Spleen (tissue), 11 donors: ENCODE results near the gene CHRNA7. TPM values are rescaled to one million over a fixed set of nuclear protein-coding genes. Genes with fewer than 3 reads are reported as not detected.

Source experiments
- DNase-seq: peaks from one replicate; pipeline ENCODE4 v3.0.0-alpha.2; 2020
- H3K27ac ChIP-seq, 8 donors: fragments of 200-600 bp; sonication (generic) in 7 of 8; 1 replicate in 4 of 8; 2 replicates in 4 of 8; pipeline versions ENCODE4 v1.5.0 to v1.8.0; 2016 to 2021; ENCODE audit warnings: inconsistent platforms in 4 of 8, mild to moderate bottlenecking in 4 of 8, moderate library complexity in 1 of 8
- H3K27me3 ChIP-seq, 7 donors: fragments of 200-600 bp; sonication (generic) in 6 of 7; replicated peaks in 1 of 7; 1 replicate in 4 of 7; 2 replicates in 3 of 7; pipeline versions ENCODE4 v1.5.0 to v1.8.0; 2016 to 2021; ENCODE audit warnings: inconsistent platforms in 3 of 7, mild to moderate bottlenecking in 1 of 7
- H3K36me3 ChIP-seq, 6 donors: fragments of 200-600 bp; sonication (generic) in 5 of 6; 1 replicate in 4 of 6; 2 replicates in 2 of 6; pipeline versions ENCODE4 v1.5.0 to v1.8.0; 2016 to 2021; ENCODE audit warnings: inconsistent platforms in 2 of 6
- H3K4me1 ChIP-seq, 6 donors: fragments of 200-600 bp; sonication (generic) in 5 of 6; 1 replicate in 3 of 6; 2 replicates in 3 of 6; pipeline versions ENCODE4 v1.5.0 to v1.8.0; 2016 to 2021; ENCODE audit warnings: inconsistent platforms in 3 of 6
- H3K4me3 ChIP-seq, 8 donors: fragments of 200-600 bp; sonication (generic) in 7 of 8; 1 replicate in 4 of 8; 2 replicates in 4 of 8; pipeline versions ENCODE4 v1.5.0 to v1.8.0; 2016 to 2021; ENCODE audit warnings: inconsistent platforms in 4 of 8, mild to moderate bottlenecking in 4 of 8, moderate library complexity in 2 of 8
- H3K9me3 ChIP-seq, 8 donors: fragments of 200-600 bp; sonication (generic) in 7 of 8; 1 replicate in 4 of 8; 2 replicates in 4 of 8; pipeline versions ENCODE4 v1.5.0 to v1.8.0; 2016 to 2021; ENCODE audit warnings: inconsistent platforms in 4 of 8
- CTCF ChIP-seq, 11 experiments: fragments of 200-600 bp in 7 of 11; fragments of 450-650 bp in 4 of 11; sonication (generic) in 4 of 11; IDR thresholded peaks in 8 of 11; conservative IDR thresholded peaks in 3 of 11; 1 replicate in 7 of 11; 2 replicates in 4 of 11; pipeline versions ENCODE4 v1.4.0 to v1.8.0; 2016 to 2021; ENCODE audit warnings: antibody characterized with exemption in 11 of 11, inconsistent platforms in 4 of 11, mild to moderate bottlenecking in 1 of 11
- POLR2A ChIP-seq, 3 donors: fragments of 450-650 bp; IDR thresholded peaks; one replicate each; pipeline ENCODE4 v1.5.1; 2017; ENCODE audit warnings: antibody characterized with exemption in 3 of 3, mild to moderate bottlenecking in 1 of 3
- POLR2AphosphoS5 ChIP-seq, 3 donors: sonication (generic); formaldehyde crosslinking; IDR thresholded peaks; one replicate each; pipeline ENCODE4 v1.5.1; 2017; ENCODE audit warnings: antibody characterized with exemption in 3 of 3
- WGBS, 5 donors: extraction: QIAGEN DNeasy Blood & Tissue Kit in 3 of 5; methylation state at CpG; one replicate each; pipeline versions ENCODE4 v1.1.5 to v1.1.7; 2013 to 2018; 5-methylcytosine and 5-hydroxymethylcytosine counted together
- intact Hi-C: fragments of 100-400 bp; cut with DNase I; formaldehyde crosslinking; loops from one replicate; pipeline ENCODE4 v1.15.0; 2023; ENCODE audit warnings: low total_unique reads
- polyA plus RNA-seq, 3 donors: library from polyadenylated mRNA; stranded (reverse); fragments of 200-250 nt; gene quantifications; one replicate each; pipeline ENCODE4 v1.2.1, GENCODE V29; 2013
- total RNA-seq, 7 donors: library from RNA; depleted of rRNA in 3 of 7; stranded (reverse); fragments of >200 nt in 3 of 7; fragmentation: NEBNext Ultra II Directional in 4 of 7; extraction: Animal tissue kit (Norgen Biotek cat#: 25700) in 4 of 7; gene quantifications; one replicate each; pipeline versions ENCODE4 v1.1.0 to v1.2.1, GENCODE V29; 2016 to 2021
- donor health status: healthy with polysubstance abuse.
- donor health status: DM: no; HTN: no; CAD: no; lungs with moderate emphysema.
- donor health status: DM: no; HTN: no; CAD: no.
- donor health status: Bipolar disorder and iron deficiency.
- donor health status: healthy.
- donor health status: DM: no; HTN: no; CAD: no.
- donor health status: DM: yes; HTN: yes; CAD: no.

CHRNA7 gene
- total and polyA plus RNA-seq, 10 donors, result 0.63 to 11.0 (median 5.3) TPM

GRCh38 chr15:31997711-31998110 lies 32.6 kb upstream of the CHRNA7 start:
- no peaks in the 10 kb centered on the region for H3K36me3 ChIP-seq
- H3K4me3 ChIP-seq, result no peak overlapping the region
- H3K9me3 ChIP-seq, result no peaks in the 10 kb centered on the region
- intact Hi-C loops, result no loop called here
- no peaks in the 10 kb centered on the region for H3K4me1 ChIP-seq
- H3K27me3 ChIP-seq, result peaks cover 0 to 15% (median 0%) of the 10 kb centered on the region in 7 donors
- no peak for DNase-seq
- TF ChIP-seq CTCF (IDR thresholded peaks at IDR 0.05 in 8 of 11, conservative IDR thresholded peaks at IDR 0.05 in 3 of 11), result no peak
- TF ChIP-seq POLR2A (IDR thresholded peaks at IDR 0.05), result no peak
- TF ChIP-seq POLR2AphosphoS5 (IDR thresholded peaks at IDR 0.05), result no peak
- no peak overlapping the region for H3K27ac ChIP-seq

GRCh38 chr15:32003558-32003957 lies 26.8 kb upstream of the CHRNA7 start:
- no peak for DNase-seq
- no peaks in the 10 kb centered on the region for H3K4me1 ChIP-seq
- WGBS, 5 donors, result 82 to 96% (median 93%) methylated on average over 2 of the region's 2 CpGs
- no peaks in the 10 kb centered on the region for H3K27me3 ChIP-seq
- H3K36me3 ChIP-seq, result no peaks in the 10 kb centered on the region
- no peak overlapping the region for H3K27ac ChIP-seq
- intact Hi-C loops, result no loop called here
- H3K4me3 ChIP-seq, result no peak overlapping the region
- no peak for TF ChIP-seq POLR2AphosphoS5 (IDR thresholded peaks at IDR 0.05)
- no peaks in the 10 kb centered on the region for H3K9me3 ChIP-seq

- DNase-seq, result no peak
- TF ChIP-seq POLR2A (IDR thresholded peaks at IDR 0.05) (no peak), CTCF (IDR thresholded peaks at IDR 0.05 in 8 of 11, conservative IDR thresholded peaks at IDR 0.05 in 3 of 11) (no peak), POLR2AphosphoS5 (IDR thresholded peaks at IDR 0.05) (no peak)
- Histone ChIP-seq H3K36me3 (no peaks in the 10 kb centered on the region), H3K9me3 (no peaks in the 10 kb centered on the region), H3K27ac (no peak overlapping the region), H3K4me1 (no peaks in the 10 kb centered on the region), H3K27me3 (no peaks in the 10 kb centered on the region), H3K4me3 (no peak overlapping the region)
- WGBS, 5 donors, result 49 to 70% (median 59%) methylated on average over 2 of the region's 2 CpGs
- intact Hi-C loops, result no loop called here
These were observed 26.1 kb upstream of the CHRNA7 start for GRCh38 chr15:32004249-32004648.

- Histone ChIP-seq H3K27ac (no peak overlapping the region), H3K9me3 (no peaks in the 10 kb centered on the region), H3K4me3 (no peak overlapping the region), H3K36me3 (no peaks in the 10 kb centered on the region), H3K27me3 (no peaks in the 10 kb centered on the region), H3K4me1 (no peaks in the 10 kb centered on the region)
- intact Hi-C loops, result no loop called here
- WGBS, 5 donors, result 66 to 85% (median 81%) methylated on average over 6 of the region's 6 CpGs
- no peak for TF ChIP-seq CTCF (IDR thresholded peaks at IDR 0.05 in 8 of 11, conservative IDR thresholded peaks at IDR 0.05 in 3 of 11)
- TF ChIP-seq POLR2A (IDR thresholded peaks at IDR 0.05), result no peak
- TF ChIP-seq POLR2AphosphoS5 (IDR thresholded peaks at IDR 0.05), result no peak
- DNase-seq, result no peak
These were observed 22.9 kb upstream of the CHRNA7 start for GRCh38 chr15:32007355-32007960.

GRCh38 chr15:32014953-32015352 lies 15.4 kb upstream of the CHRNA7 start:
- DNase-seq, result no peak
- Histone ChIP-seq H3K27ac (no peak overlapping the region), H3K4me1 (no peaks in the 10 kb centered on the region), H3K36me3 (no peaks in the 10 kb centered on the region), H3K27me3 (peaks cover 0 to 12% (median 0%) of the 10 kb centered on the region in 7 donors), H3K9me3 (peaks cover 0 to 6% (median 4%) of the 10 kb centered on the region in 8 donors), H3K4me3 (no peak overlapping the region)
- TF ChIP-seq POLR2A (IDR thresholded peaks at IDR 0.05), result no peak
- no peak for TF ChIP-seq CTCF (IDR thresholded peaks at IDR 0.05 in 8 of 11, conservative IDR thresholded peaks at IDR 0.05 in 3 of 11)
- TF ChIP-seq POLR2AphosphoS5 (IDR thresholded peaks at IDR 0.05), result no peak
- intact Hi-C loops, result no loop called here
- 85 to 97% (median 92%) methylated on average over 1 of the region's 1 CpG for WGBS, 5 donors
